OCI-LY7 (cell line): ENCODE results near the gene SYNJ2.

Experiments
- CTCF ChIP-seq: fragments of 200-600 bp; sonication (generic); conservative IDR thresholded peaks from 2 replicates; pipeline ENCODE4 v1.5.1; 2014; ENCODE audit warnings: mild to moderate bottlenecking, antibody characterized with exemption, low read length, moderate library complexity, mixed read lengths
- EZH2phosphoT487 ChIP-seq: fragments of 200-600 bp; sonication (generic); IDR thresholded peaks from 2 replicates; pipeline ENCODE4 v1.6.1; 2018; ENCODE audit warnings: low read depth, borderline replicate concordance, mild to moderate bottlenecking, mixed run types, antibody characterized with exemption, low read length, moderate library complexity, mixed read lengths

DNA sequence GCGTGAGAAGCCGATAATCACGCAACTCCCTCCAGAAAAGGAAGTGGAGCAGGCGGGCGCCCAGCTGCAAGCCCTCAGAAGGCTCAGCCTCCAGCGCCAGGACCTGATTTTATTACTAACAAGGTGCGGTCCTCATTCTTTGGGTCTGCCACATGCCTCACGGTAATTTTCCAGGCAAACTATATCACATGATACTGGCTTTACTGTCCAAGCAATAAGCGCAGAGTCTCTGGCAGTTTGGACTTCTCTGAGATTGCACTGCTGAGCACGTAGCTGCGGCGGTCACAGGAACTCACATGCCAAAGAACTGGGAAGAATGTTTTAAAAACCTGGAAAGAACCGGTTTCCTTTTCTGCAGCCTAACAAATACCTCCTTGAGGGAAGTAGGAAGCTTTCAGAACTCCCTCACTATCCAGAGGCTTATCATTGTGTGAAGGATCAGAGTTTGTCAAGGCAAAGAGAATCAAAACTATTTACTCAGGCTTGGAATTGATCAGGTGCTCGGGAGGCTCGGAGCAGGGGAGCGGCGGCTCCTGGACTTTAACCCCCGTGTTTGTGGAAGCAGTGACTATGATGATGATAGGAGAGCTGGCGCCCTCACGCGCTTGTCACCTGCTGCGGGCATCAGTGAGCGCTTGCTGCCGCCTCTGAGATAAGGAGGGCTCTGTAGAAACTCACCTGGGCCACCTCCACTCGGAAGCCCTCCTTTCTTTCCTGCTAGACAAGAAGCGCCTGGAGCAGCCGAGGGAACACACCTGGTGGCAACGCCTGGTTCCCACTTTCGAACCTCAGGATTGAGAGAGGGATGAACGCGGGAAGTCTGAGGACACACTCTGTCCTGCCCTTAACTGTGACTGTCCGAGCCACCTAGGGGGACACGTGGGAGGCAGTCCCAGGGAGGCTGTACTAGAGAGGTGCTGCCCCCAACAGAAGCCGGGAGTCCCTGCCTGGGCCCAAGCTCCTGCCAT lies 27.2 kb upstream of the SYNJ2 start:
- no peak for TF ChIP-seq EZH2phosphoT487
- no peak for TF ChIP-seq CTCF
